Fibroblast of skin of left quadriceps (primary cell): ENCODE measurements around the gene BMPR1A.

ENCODE experiments used
- DNase-seq, 2 experiments: peaks; one replicate each; pipeline ENCODE4 v3.0.0-alpha.2; 2013; ENCODE audit warnings: low read depth in 2 of 2

BMPR1A gene

GRCh38 chr10:86802473-86803108 is 46.2 kb downstream of the BMPR1A start:
- no peak for DNase-seq

- no peak for DNase-seq
These were observed 46.7 kb downstream of the BMPR1A start for GRCh38 chr10:86803156-86803555.

- no peak for DNase-seq
These were observed 48.4 kb downstream of the BMPR1A start for GRCh38 chr10:86804805-86805204.

- no peak for DNase-seq
These were observed 56.7 kb downstream of the BMPR1A start for GRCh38 chr10:86813101-86813500.

GRCh38 chr10:86813982-86814381 is 57.6 kb downstream of the BMPR1A start:
- DNase-seq, result no peak

GRCh38 chr10:86815035-86815617 is 58.7 kb downstream of the BMPR1A start:
- peak in 1 of 2 experiments; percentile 21 for DNase-seq

- DNase-seq, result no peak
These were observed 59.2 kb downstream of the BMPR1A start for GRCh38 chr10:86815640-86816039.

GRCh38 chr10:86817246-86817645 is 60.8 kb downstream of the BMPR1A start:
- DNase-seq, result no peak

- no peak for DNase-seq
These were observed 63.1 kb downstream of the BMPR1A start for GRCh38 chr10:86819567-86819966.

GRCh38 chr10:86820509-86820908 is 64.1 kb downstream of the BMPR1A start:
- DNase-seq, result no peak

- no peak for DNase-seq
These were observed 65.1 kb downstream of the BMPR1A start for GRCh38 chr10:86821388-86821999.

- no peak for DNase-seq
These were observed 67.1 kb downstream of the BMPR1A start for GRCh38 chr10:86823565-86823964.

GRCh38 chr10:86824151-86824550 is 67.7 kb downstream of the BMPR1A start:
- DNase-seq, result no peak

GRCh38 chr10:86825366-86825765 is 68.9 kb downstream of the BMPR1A start:
- DNase-seq, result no peak

- no peak for DNase-seq
These were observed 71.2 kb downstream of the BMPR1A start for GRCh38 chr10:86827639-86828038.

GRCh38 chr10:86828145-86828544 is 71.7 kb downstream of the BMPR1A start:
- DNase-seq, result no peak

- DNase-seq, result no peak
These were observed 73.1 kb downstream of the BMPR1A start for GRCh38 chr10:86829472-86829871.

GRCh38 chr10:86830043-86830591 is 73.7 kb downstream of the BMPR1A start:
- no peak for DNase-seq

GRCh38 chr10:86833969-86834368 is 77.5 kb downstream of the BMPR1A start:
- DNase-seq, result no peak

- no peak for DNase-seq
These were observed 79.6 kb downstream of the BMPR1A start for GRCh38 chr10:86836044-86836443.

- no peak for DNase-seq
These were observed 81.2 kb downstream of the BMPR1A start for GRCh38 chr10:86837663-86838062.

GRCh38 chr10:86840498-86840897 is 84.1 kb downstream of the BMPR1A start:
- no peak for DNase-seq

GRCh38 chr10:86846088-86846487 is 89.7 kb downstream of the BMPR1A start:
- DNase-seq, result no peak
